Neuronal stem cell (in vitro differentiated cells): ENCODE results near the gene SLC12A2.

ENCODE experiments used
- DNase-seq: peaks from one replicate; pipeline ENCODE4 v3.0.0-alpha.2; 2013; ENCODE audit warnings: low spot score
- H2AFZ ChIP-seq: one replicate; pipeline ENCODE4 v1.6.1; 2013; ENCODE audit warnings: mild to moderate bottlenecking, low read length, inconsistent platforms
- H2AK5ac ChIP-seq: 2 replicates; pipeline ENCODE4 v1.6.1; 2013; ENCODE audit warnings: low read depth, mild to moderate bottlenecking, inconsistent platforms, low read length, moderate library complexity, mixed read lengths
- H2BK120ac ChIP-seq: 2 replicates; pipeline ENCODE4 v1.6.1; 2013; ENCODE audit warnings: low read depth, mild to moderate bottlenecking, inconsistent platforms, low read length, moderate library complexity, mixed read lengths
- H2BK12ac ChIP-seq: one replicate; pipeline ENCODE4 v1.6.1; 2013; ENCODE audit warnings: low read length, inconsistent platforms
- H2BK15ac ChIP-seq: 2 replicates; pipeline ENCODE4 v1.6.1; 2013; ENCODE audit warnings: mild to moderate bottlenecking, low read length, inconsistent platforms, mixed read lengths
- H2BK5ac ChIP-seq: one replicate; pipeline ENCODE4 v1.6.1; 2013; ENCODE audit warnings: inconsistent platforms, mild to moderate bottlenecking, low read length, moderate library complexity
- H3K14ac ChIP-seq: one replicate; pipeline ENCODE4 v1.6.1; 2013; ENCODE audit warnings: low read length, inconsistent platforms
- H3K18ac ChIP-seq: 2 replicates; pipeline ENCODE4 v1.6.1; 2013; ENCODE audit warnings: low read length, inconsistent platforms
- H3K23ac ChIP-seq: 2 replicates; pipeline ENCODE4 v1.6.1; 2013; ENCODE audit warnings: low read depth, mild to moderate bottlenecking, mixed read lengths, low read length, inconsistent platforms; ENCODE audit not compliant: poor library complexity
- H3K27ac ChIP-seq: replicated peaks from 3 replicates; pipeline ENCODE4 v1.5.1; 2013; ENCODE audit warnings: low read length, inconsistent platforms
- H3K27me3 ChIP-seq, 3 experiments: 2 replicates each; pipeline ENCODE4 v1.6.1; 2013; ENCODE audit warnings: low read length in 3 of 3, mild to moderate bottlenecking in 2 of 3, inconsistent platforms in 1 of 3, low read depth in 1 of 3, mixed read lengths in 1 of 3, moderate library complexity in 1 of 3; ENCODE audit not compliant: control insufficient read depth in 3 of 3, insufficient read depth in 3 of 3
- H3K36me3 ChIP-seq, 2 donors: replicated peaks in 1 of 2; 2 replicates each; pipeline ENCODE4 v1.6.1; 2013; ENCODE audit warnings: low read length in 2 of 2; ENCODE audit not compliant: control insufficient read depth in 2 of 2, insufficient read depth in 2 of 2
- H3K4ac ChIP-seq: 2 replicates; pipeline ENCODE4 v1.6.1; 2013; ENCODE audit warnings: inconsistent platforms, mild to moderate bottlenecking, low read length, moderate library complexity
- H3K4me1 ChIP-seq, 2 donors: 1 replicate in 1 of 2; 2 replicates in 1 of 2; pipeline ENCODE4 v1.6.1; 2013; ENCODE audit warnings: low read length in 2 of 2, low read depth in 1 of 2; ENCODE audit not compliant: control insufficient read depth in 2 of 2, insufficient read depth in 1 of 2
- H3K4me2 ChIP-seq: one replicate; pipeline ENCODE4 v1.6.1; 2013; ENCODE audit warnings: mild to moderate bottlenecking, low read length, inconsistent platforms; ENCODE audit not compliant: insufficient read depth, poor library complexity, severe bottlenecking
- H3K4me3 ChIP-seq, 2 donors: 2 replicates each; pipeline ENCODE4 v1.5.1; 2013; ENCODE audit warnings: low read length in 2 of 2, mild to moderate bottlenecking in 2 of 2, inconsistent platforms in 1 of 2, moderate library complexity in 1 of 2
- H3K79me1 ChIP-seq: one replicate; pipeline ENCODE4 v1.6.1; 2013; ENCODE audit warnings: low read depth, mild to moderate bottlenecking, inconsistent platforms, low read length, moderate library complexity
- H3K9ac ChIP-seq: one replicate; pipeline ENCODE4 v1.6.1; 2013; ENCODE audit warnings: mild to moderate bottlenecking, low read depth, low read length, inconsistent platforms; ENCODE audit not compliant: poor library complexity
- H3K9me3 ChIP-seq, 2 donors: replicated peaks in 1 of 2; 2 replicates each; pipeline versions ENCODE3 to v1.6.1; 2013; ENCODE audit warnings: low read length in 2 of 2, mild to moderate bottlenecking in 2 of 2, inconsistent platforms in 1 of 2, low read depth in 1 of 2, mixed read lengths in 1 of 2, moderate library complexity in 1 of 2; ENCODE audit not compliant: control insufficient read depth in 2 of 2, insufficient read depth in 1 of 2
- H4K8ac ChIP-seq: one replicate; pipeline ENCODE4 v1.6.1; 2013; ENCODE audit warnings: low read depth, mild to moderate bottlenecking, inconsistent platforms, low read length, moderate library complexity
- H4K91ac ChIP-seq: one replicate; pipeline ENCODE4 v1.6.1; 2013; ENCODE audit warnings: low read length, low read depth, mild to moderate bottlenecking, inconsistent platforms; ENCODE audit not compliant: poor library complexity
- WGBS, 2 donors: extraction: QIAGEN DNeasy Blood & Tissue Kit; methylation state at CpG; one replicate each; pipeline ENCODE4 v1.1.7; 2013; ENCODE audit warnings: missing lambda C conversion rate in 2 of 2, mixed read lengths in 1 of 2; ENCODE audit not compliant: insufficient read length in 2 of 2, insufficient replicate concordance in 1 of 2; ENCODE audit errors: extremely low coverage in 2 of 2; 5-methylcytosine and 5-hydroxymethylcytosine counted together

The SLC12A2 gene

GRCh38 chr5:128228521-128228920 is 145.0 kb downstream of the SLC12A2 start:
- WGBS, 2 donors, result no CpG with 5 or more reads among the region's 3 CpGs
- Histone ChIP-seq H2BK120ac (no peak overlapping the region), H3K27ac (no peak overlapping the region), H2BK15ac (no peak overlapping the region), H3K23ac (no peak overlapping the region), H3K9ac (no peak overlapping the region), H3K36me3 (no peaks in the 10 kb centered on the region), H2AK5ac (no peak overlapping the region), H3K4ac (no peak overlapping the region), H3K4me1 (peaks cover 0 to 2% of the 10 kb centered on the region in 2 donors), H2BK5ac (no peak overlapping the region), H2BK12ac (no peak overlapping the region), H3K14ac (no peak overlapping the region), H2AFZ (no peak overlapping the region), H3K4me3 (no peak overlapping the region), H3K27me3 (no peaks in the 10 kb centered on the region), H4K8ac (no peak overlapping the region), H3K79me1 (no peaks in the 10 kb centered on the region), H3K4me2 (no peak overlapping the region), H3K18ac (no peak overlapping the region), H4K91ac (no peak overlapping the region), H3K9me3 (no peaks in the 10 kb centered on the region)
- DNase-seq, result no peak

- DNase-seq, result no peak
- Histone ChIP-seq H3K18ac (peak overlapping the region; percentile 54), H3K79me1 (no peaks in the 10 kb centered on the region), H4K8ac (no peak overlapping the region), H3K4me3 (no peak overlapping the region), H2BK12ac (no peak overlapping the region), H3K23ac (no peak overlapping the region), H3K4me1 (no peaks in the 10 kb centered on the region), H3K36me3 (no peaks in the 10 kb centered on the region), H2BK5ac (no peak overlapping the region), H3K4ac (no peak overlapping the region), H2AFZ (no peak overlapping the region), H3K9me3 (no peaks in the 10 kb centered on the region), H2AK5ac (peak overlapping the region; percentile 22), H3K4me2 (no peak overlapping the region), H4K91ac (no peak overlapping the region), H2BK120ac (no peak overlapping the region), H3K14ac (no peak overlapping the region), H2BK15ac (no peak overlapping the region), H3K9ac (no peak overlapping the region), H3K27me3 (no peaks in the 10 kb centered on the region), H3K27ac (no peak overlapping the region)
- WGBS, 2 donors, result no CpG with 5 or more reads among the region's 7 CpGs
Observed at GRCh38 chr5:128234928-128235641, 151.5 kb downstream of the SLC12A2 start.

GRCh38 chr5:128236334-128236733 is 152.8 kb downstream of the SLC12A2 start:
- Histone ChIP-seq H2AK5ac (no peak overlapping the region), H2BK12ac (no peak overlapping the region), H3K23ac (no peak overlapping the region), H3K27me3 (no peaks in the 10 kb centered on the region), H3K4me3 (no peak overlapping the region), H4K8ac (no peak overlapping the region), H2BK120ac (no peak overlapping the region), H3K79me1 (no peaks in the 10 kb centered on the region), H3K14ac (no peak overlapping the region), H3K4me1 (no peaks in the 10 kb centered on the region), H2BK5ac (no peak overlapping the region), H3K9ac (no peak overlapping the region), H3K4me2 (no peak overlapping the region), H3K36me3 (no peaks in the 10 kb centered on the region), H4K91ac (no peak overlapping the region), H3K18ac (no peak overlapping the region), H3K4ac (no peak overlapping the region), H2AFZ (no peak overlapping the region), H3K27ac (no peak overlapping the region), H3K9me3 (no peaks in the 10 kb centered on the region), H2BK15ac (no peak overlapping the region)
- DNase-seq, result no peak
- no CpG with 5 or more reads among the region's 7 CpGs for WGBS, 2 donors

GRCh38 chr5:128237000-128237399 is 153.4 kb downstream of the SLC12A2 start:
- no CpG with 5 or more reads among the region's 2 CpGs for WGBS, 2 donors
- H3K4me2 ChIP-seq, result no peak overlapping the region
- H3K36me3 ChIP-seq, result no peaks in the 10 kb centered on the region
- H3K4me1 ChIP-seq, result no peaks in the 10 kb centered on the region
- no peak for DNase-seq
- H3K9me3 ChIP-seq, result no peaks in the 10 kb centered on the region
- H3K4ac ChIP-seq, result no peak overlapping the region
- no peak overlapping the region for H3K23ac ChIP-seq
- no peak overlapping the region for H2AFZ ChIP-seq
- H2AK5ac ChIP-seq, result no peak overlapping the region
- H3K18ac ChIP-seq, result no peak overlapping the region
- no peaks in the 10 kb centered on the region for H3K79me1 ChIP-seq
- H3K27me3 ChIP-seq, result no peaks in the 10 kb centered on the region
- no peak overlapping the region for H3K9ac ChIP-seq
- no peak overlapping the region for H2BK15ac ChIP-seq
- no peak overlapping the region for H3K27ac ChIP-seq
- no peak overlapping the region for H3K4me3 ChIP-seq
- H2BK120ac ChIP-seq, result no peak overlapping the region
- H4K91ac ChIP-seq, result no peak overlapping the region
- H3K14ac ChIP-seq, result no peak overlapping the region
- H4K8ac ChIP-seq, result no peak overlapping the region
- H2BK5ac ChIP-seq, result no peak overlapping the region
- no peak overlapping the region for H2BK12ac ChIP-seq
